LNCaP clone FGC (cell line): ENCODE results near the gene ATP10B.

Experiments used
- DNase-seq: peaks from one replicate; pipeline ENCODE4 v3.0.0-alpha.2; 2011; ENCODE audit warnings: low read depth
- H3K4me3 ChIP-seq: 2 replicates; pipeline ENCODE4 v1.5.1; 2011; ENCODE audit warnings: mild to moderate bottlenecking, low read depth, low read length, control low read depth
- CTCF ChIP-seq: IDR thresholded peaks from 2 replicates; pipeline ENCODE4 v1.5.1; 2012; ENCODE audit warnings: mild to moderate bottlenecking; ENCODE audit not compliant: control insufficient read depth, insufficient read depth; ENCODE audit errors: extremely low read depth

Gene ATP10B

GRCh38 chr5:160760008-160760407, 92.0 kb downstream of the ATP10B start:
- no peak overlapping the region for H3K4me3 ChIP-seq
- no peak for DNase-seq
- TF ChIP-seq CTCF, result no peak

- TF ChIP-seq CTCF, result no peak
- no peak overlapping the region for H3K4me3 ChIP-seq
- DNase-seq, result no peak
Measured at GRCh38 chr5:160757194-160757593, 94.8 kb downstream of the ATP10B start.

GRCh38 chr5:160750938-160751657, 100.9 kb downstream of the ATP10B start:
- no peak for TF ChIP-seq CTCF
- DNase-seq, result no peak
- H3K4me3 ChIP-seq, result no peak overlapping the region

- TF ChIP-seq CTCF, result no peak
- H3K4me3 ChIP-seq, result no peak overlapping the region
- DNase-seq, result no peak
Measured at GRCh38 chr5:160749682-160750081, 102.3 kb downstream of the ATP10B start.

- no peak for DNase-seq
- H3K4me3 ChIP-seq, result no peak overlapping the region
- no peak for TF ChIP-seq CTCF
Measured at GRCh38 chr5:160749026-160749425, 103.0 kb downstream of the ATP10B start.

- no peak for TF ChIP-seq CTCF
- no peak overlapping the region for H3K4me3 ChIP-seq
- no peak for DNase-seq
Measured at GRCh38 chr5:160747987-160748386, 104.0 kb downstream of the ATP10B start.

- DNase-seq, result no peak
- H3K4me3 ChIP-seq, result no peak overlapping the region
- no peak for TF ChIP-seq CTCF
Measured at GRCh38 chr5:160747559-160747958, 104.5 kb downstream of the ATP10B start.
